GM12878 (cell line): ENCODE results near the gene LRRC8A.

Experiments used
- BRCA1 ChIP-seq: IDR thresholded peaks from 2 replicates; pipeline ENCODE4 v1.6.1; 2011; ENCODE audit warnings: low read depth, low read length, improper control_type of control experiment
- CHD1 ChIP-seq: IDR thresholded peaks from 2 replicates; pipeline ENCODE4 v1.6.1; 2012; ENCODE audit warnings: low read depth, low read length, improper control_type of control experiment
- CHD2 ChIP-seq: IDR thresholded peaks from 2 replicates; pipeline ENCODE4 v1.6.1; 2011; ENCODE audit warnings: low read depth, low read length, improper control_type of control experiment, borderline replicate concordance
- HDGF ChIP-seq: fragments of 450-650 bp; IDR thresholded peaks from 2 replicates; pipeline ENCODE4 v1.6.1; 2016; ENCODE audit warnings: antibody characterized with exemption
- KDM1A ChIP-seq: fragments of 200-600 bp; sonication (generic); IDR thresholded peaks from 2 replicates; pipeline ENCODE4 v1.6.1; 2016; ENCODE audit warnings: borderline replicate concordance
- MXI1 ChIP-seq: fragments of 150-350 bp; IDR thresholded peaks from 2 replicates; pipeline ENCODE4 v1.6.1; 2011; ENCODE audit warnings: low read depth, mild to moderate bottlenecking, inconsistent platforms, low read length, improper control_type of control experiment
- PAX8 ChIP-seq: fragments of 450-650 bp; IDR thresholded peaks from 2 replicates; pipeline ENCODE4 v1.6.1; 2017; ENCODE audit warnings: mild to moderate bottlenecking, moderate library complexity
- POLR2A ChIP-seq: IDR thresholded peaks from 2 replicates; pipeline ENCODE4 v1.6.1; 2011; ENCODE audit warnings: low read depth, mild to moderate bottlenecking, low read length
- RAD51 ChIP-seq: fragments of 450-650 bp; IDR thresholded peaks from 2 replicates; pipeline ENCODE4 v1.6.1; 2016; ENCODE audit warnings: moderate library complexity, mild to moderate bottlenecking, inconsistent platforms
- RB1 ChIP-seq: fragments of 450-650 bp; formaldehyde crosslinking; IDR thresholded peaks from 2 replicates; pipeline ENCODE4 v1.6.1; 2017; ENCODE audit warnings: mild to moderate bottlenecking, borderline replicate concordance
- RCOR1 ChIP-seq: conservative IDR thresholded peaks from 2 replicates; pipeline ENCODE4 v1.6.1; 2012; ENCODE audit warnings: low read depth, low read length, improper control_type of control experiment
- SMC3 ChIP-seq: IDR thresholded peaks from 2 replicates; pipeline ENCODE4 v1.6.1; 2011; ENCODE audit warnings: low read length, improper control_type of control experiment, borderline replicate concordance
- TF ChIP-seq, protein P1 (sequence below), 3 experiments: IDR thresholded peaks in 2 of 3; conservative IDR thresholded peaks in 1 of 3; 2 replicates each; pipeline ENCODE4 v1.5.1; 2011; ENCODE audit warnings: low read depth in 3 of 3, low read length in 3 of 3, mild to moderate bottlenecking in 3 of 3, control low read depth in 2 of 3, moderate library complexity in 2 of 3, inconsistent platforms in 1 of 3, mixed read lengths in 1 of 3; ENCODE audit not compliant: control insufficient read depth in 2 of 3, insufficient read depth in 1 of 3; ENCODE audit errors: extremely low read depth in 1 of 3
- TF ChIP-seq, protein P2 (sequence below): IDR thresholded peaks from 2 replicates; pipeline ENCODE4 v1.6.1; 2011; ENCODE audit warnings: low read depth, mild to moderate bottlenecking, low read length, moderate library complexity, borderline replicate concordance; ENCODE audit errors: extremely low read depth

DNA sequence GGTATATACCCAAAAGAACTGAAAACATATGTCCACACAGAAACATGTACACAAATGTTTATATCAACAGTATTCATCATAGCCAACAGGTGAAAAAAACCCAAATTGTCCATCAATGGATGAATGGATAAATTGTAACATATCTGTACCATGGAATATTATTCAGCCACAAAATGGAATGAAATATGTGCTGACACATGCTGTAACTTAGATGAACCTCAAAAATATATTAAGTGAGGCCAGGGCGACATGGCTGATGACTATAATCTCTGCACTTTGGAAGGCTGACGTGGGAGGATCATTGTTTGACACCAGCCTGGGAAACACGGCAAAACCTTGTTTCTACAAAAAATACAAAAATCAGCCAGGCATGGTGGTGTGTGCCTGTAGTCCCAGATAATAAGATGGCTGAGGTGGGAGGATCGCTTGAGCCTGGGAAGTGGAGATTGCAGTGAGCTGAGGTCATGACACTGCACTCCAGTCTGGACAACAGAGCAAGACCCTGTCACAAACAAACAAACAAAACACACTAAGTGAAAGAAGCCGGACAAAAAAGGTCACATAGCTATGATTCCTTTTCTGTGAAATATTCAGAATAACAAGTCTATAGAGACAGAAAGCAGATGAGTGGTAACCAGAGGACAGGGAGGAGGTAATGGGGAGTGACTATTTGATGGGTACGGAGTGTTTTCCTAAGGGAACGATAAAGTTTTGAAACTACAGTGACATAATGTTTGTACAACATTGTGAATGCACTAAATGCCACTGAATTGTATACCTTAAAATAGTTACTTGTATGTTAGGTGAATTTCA, 11.6 kb upstream of the LRRC8A start:
- TF ChIP-seq, protein P1, sequence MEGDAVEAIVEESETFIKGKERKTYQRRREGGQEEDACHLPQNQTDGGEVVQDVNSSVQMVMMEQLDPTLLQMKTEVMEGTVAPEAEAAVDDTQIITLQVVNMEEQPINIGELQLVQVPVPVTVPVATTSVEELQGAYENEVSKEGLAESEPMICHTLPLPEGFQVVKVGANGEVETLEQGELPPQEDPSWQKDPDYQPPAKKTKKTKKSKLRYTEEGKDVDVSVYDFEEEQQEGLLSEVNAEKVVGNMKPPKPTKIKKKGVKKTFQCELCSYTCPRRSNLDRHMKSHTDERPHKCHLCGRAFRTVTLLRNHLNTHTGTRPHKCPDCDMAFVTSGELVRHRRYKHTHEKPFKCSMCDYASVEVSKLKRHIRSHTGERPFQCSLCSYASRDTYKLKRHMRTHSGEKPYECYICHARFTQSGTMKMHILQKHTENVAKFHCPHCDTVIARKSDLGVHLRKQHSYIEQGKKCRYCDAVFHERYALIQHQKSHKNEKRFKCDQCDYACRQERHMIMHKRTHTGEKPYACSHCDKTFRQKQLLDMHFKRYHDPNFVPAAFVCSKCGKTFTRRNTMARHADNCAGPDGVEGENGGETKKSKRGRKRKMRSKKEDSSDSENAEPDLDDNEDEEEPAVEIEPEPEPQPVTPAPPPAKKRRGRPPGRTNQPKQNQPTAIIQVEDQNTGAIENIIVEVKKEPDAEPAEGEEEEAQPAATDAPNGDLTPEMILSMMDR (IDR thresholded peaks at IDR 0.05 in 2 of 3, conservative IDR thresholded peaks at IDR 0.05 in 1 of 3; ENCODE audit: control insufficient read depth in 2 of 3, extremely low read depth in 1 of 3, insufficient read depth in 1 of 3, low read depth in 3 of 3, low read length in 3 of 3), result no peak
- TF ChIP-seq RAD51 (no peak), POLR2A (no peak), MXI1 (no peak), HDGF (no peak), RCOR1 (no peak), CHD1 (no peak), PAX8 (no peak), KDM1A (no peak), BRCA1 (no peak), SMC3 (no peak), CHD2 (no peak), RB1 (no peak)
- TF ChIP-seq, protein P2, sequence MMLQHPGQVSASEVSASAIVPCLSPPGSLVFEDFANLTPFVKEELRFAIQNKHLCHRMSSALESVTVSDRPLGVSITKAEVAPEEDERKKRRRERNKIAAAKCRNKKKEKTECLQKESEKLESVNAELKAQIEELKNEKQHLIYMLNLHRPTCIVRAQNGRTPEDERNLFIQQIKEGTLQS, result no peak
